AG08396 (cell line): ENCODE measurements around the gene SRPX2.
"Not testable (repeated sequence)": the region's sequence is repeated elsewhere in the genome, so short reads cannot be mapped to it uniquely, and the experiment has no call there.

Source experiments
- DNase-seq: peaks from one replicate; pipeline ENCODE4 v3.0.0; 2012; ENCODE audit warnings: low spot score, mixed read lengths

Gene SRPX2

GRCh38 chrX:100696699-100697351, 52.8 kb downstream of the SRPX2 start:
- no peak for DNase-seq

- no peak for DNase-seq
These were observed 54.6 kb downstream of the SRPX2 start for GRCh38 chrX:100698551-100698950.

GRCh38 chrX:100700809-100701208, 56.8 kb downstream of the SRPX2 start:
- DNase-seq: no peak

- DNase-seq: no peak
These were observed 60.7 kb downstream of the SRPX2 start for GRCh38 chrX:100704581-100705203.

GRCh38 chrX:100710816-100711215, 66.8 kb downstream of the SRPX2 start:
- DNase-seq: no peak

GRCh38 chrX:100717363-100717762, 73.4 kb downstream of the SRPX2 start:
- no peak for DNase-seq

- DNase-seq: no peak
These were observed 75.1 kb downstream of the SRPX2 start for GRCh38 chrX:100719139-100719538.

GRCh38 chrX:100720301-100720700, 76.3 kb downstream of the SRPX2 start:
- DNase-seq: no peak

- no peak for DNase-seq
These were observed 77.3 kb downstream of the SRPX2 start for GRCh38 chrX:100721328-100721727.

- not testable (repeated sequence) for DNase-seq
These were observed 80.0 kb downstream of the SRPX2 start for GRCh38 chrX:100724006-100724405.
